ENCODE results near the gene TLE4.

Gene TLE4

GRCh38 chr9:79735023-79735779, 163.4 kb downstream of the TLE4 start:
- Histone ChIP-seq H3K4me3 (ENCODE audit: low read depth, low read length) (no peak overlapping the region), H3K27me3 (replicated peaks) (no peaks in the 10 kb centered on the region), H3K36me3 (replicated peaks) (no peaks in the 10 kb centered on the region), H3K27ac (no peak overlapping the region)
- DNase-seq: no peak
- in situ Hi-C loops (cut with HindIII; ENCODE audit: low pct_ligation_motif_present, low sequenced_read_pairs): no loop called here
- no peak for TF ChIP-seq CTCF (IDR thresholded peaks at IDR 0.05; ENCODE audit: low read depth, low read length, missing control alignments)

GRCh38 chr9:79736051-79736450, 164.3 kb downstream of the TLE4 start:
- H3K27me3 ChIP-seq (replicated peaks): no peaks in the 10 kb centered on the region
- TF ChIP-seq CTCF (IDR thresholded peaks at IDR 0.05; ENCODE audit: low read depth, low read length, missing control alignments): no peak
- in situ Hi-C loops (cut with HindIII; ENCODE audit: low pct_ligation_motif_present, low sequenced_read_pairs): no loop called here
- H3K27ac ChIP-seq: no peak overlapping the region
- no peaks in the 10 kb centered on the region for H3K36me3 ChIP-seq (replicated peaks)
- DNase-seq: no peak
- H3K4me3 ChIP-seq (ENCODE audit: low read depth, low read length): no peak overlapping the region

GRCh38 chr9:79741381-79741780, 169.6 kb downstream of the TLE4 start:
- Histone ChIP-seq H3K27ac (no peak overlapping the region), H3K36me3 (replicated peaks) (no peaks in the 10 kb centered on the region), H3K27me3 (replicated peaks) (no peaks in the 10 kb centered on the region), H3K4me3 (ENCODE audit: low read depth, low read length) (no peak overlapping the region)
- DNase-seq: no peak
- in situ Hi-C loops (cut with HindIII; ENCODE audit: low pct_ligation_motif_present, low sequenced_read_pairs): no loop called here
- TF ChIP-seq CTCF (IDR thresholded peaks at IDR 0.05; ENCODE audit: low read depth, low read length, missing control alignments): no peak

- no peak overlapping the region for H3K27ac ChIP-seq
- H3K36me3 ChIP-seq (replicated peaks): no peaks in the 10 kb centered on the region
- in situ Hi-C loops (cut with HindIII; ENCODE audit: low pct_ligation_motif_present, low sequenced_read_pairs): no loop called here
- H3K4me3 ChIP-seq (ENCODE audit: low read depth, low read length): no peak overlapping the region
- no peaks in the 10 kb centered on the region for H3K27me3 ChIP-seq (replicated peaks)
- no peak for DNase-seq
- no peak for TF ChIP-seq CTCF (IDR thresholded peaks at IDR 0.05; ENCODE audit: low read depth, low read length, missing control alignments)
Observed at GRCh38 chr9:79742110-79742721, 170.5 kb downstream of the TLE4 start.

- DNase-seq: no peak
- H3K4me3 ChIP-seq (ENCODE audit: low read depth, low read length): no peak overlapping the region
- no peak for TF ChIP-seq CTCF (IDR thresholded peaks at IDR 0.05; ENCODE audit: low read depth, low read length, missing control alignments)
- no peak overlapping the region for H3K27ac ChIP-seq
- no peaks in the 10 kb centered on the region for H3K36me3 ChIP-seq (replicated peaks)
- in situ Hi-C loops (cut with HindIII; ENCODE audit: low pct_ligation_motif_present, low sequenced_read_pairs): no loop called here
- no peaks in the 10 kb centered on the region for H3K27me3 ChIP-seq (replicated peaks)
Observed at GRCh38 chr9:79744521-79744920, 172.8 kb downstream of the TLE4 start.
